ENCODE results near the gene NCMAP. TPM values are rescaled to one million over a fixed set of nuclear protein-coding genes. Genes with fewer than 3 reads are reported as not detected.

NCMAP gene
- total and polyA plus RNA-seq, 2 of the 8 experiments (the other 6 are each of a cell fraction or from before 2014, with no cell fraction given), result 0.21 to 0.39 TPM

DNA sequence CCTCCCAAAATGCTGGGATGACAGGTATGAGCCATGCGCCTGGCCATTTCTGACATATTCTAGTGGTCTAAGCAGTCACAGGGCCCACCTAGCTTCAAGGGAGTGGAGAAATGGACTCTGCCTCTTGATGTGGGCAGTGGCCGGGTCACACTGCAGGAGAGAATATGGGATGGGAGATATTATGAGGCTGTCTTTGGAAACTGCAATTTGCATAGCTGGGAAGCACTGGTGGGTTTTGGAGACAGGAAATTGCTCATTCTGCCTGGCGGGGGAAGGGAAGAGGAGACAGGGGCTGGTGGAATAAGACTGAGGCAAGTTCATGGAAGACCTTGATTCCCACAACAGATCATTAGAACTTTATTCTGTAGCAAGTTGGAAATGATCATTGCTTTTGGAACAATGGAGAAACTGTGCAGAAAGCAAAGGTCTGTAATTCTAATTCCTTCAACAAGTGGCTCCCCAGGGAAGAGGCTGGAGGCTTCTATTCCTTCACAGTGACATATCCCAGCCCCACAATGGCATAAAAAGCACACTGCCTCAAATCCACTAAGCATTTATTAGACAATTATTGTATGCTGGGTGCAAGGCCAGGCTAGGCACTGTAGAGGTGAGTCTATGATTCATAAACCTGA, 10.5 kb downstream of the NCMAP start:
- Histone ChIP-seq H2BK5ac (ENCODE audit: low read depth, low read length) (no peak overlapping the region), H3K9ac (replicated peaks in 1 of 4; ENCODE audit: extremely low read depth in 1 of 4, low read depth in 3 of 4, low read length in 3 of 4) (no peak overlapping the region), H4K91ac (replicated peaks; ENCODE audit: insufficient read length, low read length) (no peak overlapping the region), H2BK120ac (replicated peaks; ENCODE audit: low read depth, low read length) (no peak overlapping the region), H3K4me1 (replicated peaks in 1 of 4; ENCODE audit: control insufficient read depth in 3 of 4, insufficient read depth in 4 of 4, low read length in 3 of 4) (peaks cover 3 to 14% (median 4%) of the 10 kb centered on the region in 4 experiments; a peak in 5 of 7 replicates), H4K8ac (ENCODE audit: extremely low read depth, insufficient read depth, low read length) (no peak overlapping the region), H3K4me2 (ENCODE audit: insufficient read depth in 1 of 2, low read depth in 2 of 2, low read length in 2 of 2) (no peak overlapping the region), H3K27me3 (replicated peaks in 1 of 4; ENCODE audit: control insufficient read depth in 3 of 4, extremely low read depth in 1 of 4, insufficient read depth in 3 of 4, low read length in 3 of 4) (no peaks in the 10 kb centered on the region), H4K5ac (ENCODE audit: insufficient read length, low read depth, low read length) (no peak overlapping the region), H2BK12ac (ENCODE audit: low read depth, low read length) (no peak overlapping the region), H3K23ac (ENCODE audit: insufficient read length) (no peak overlapping the region), H3K79me1 (ENCODE audit: low read depth, low read length) (no peaks in the 10 kb centered on the region), H3K36me3 (ENCODE audit: control insufficient read depth in 2 of 4, insufficient read depth in 4 of 4, low read length in 3 of 4) (no peaks in the 10 kb centered on the region), H2AFZ (ENCODE audit: low read length) (no peak overlapping the region), H3K18ac (ENCODE audit: extremely low read depth, low read length) (no peak overlapping the region), H4K20me1 (replicated peaks in 1 of 2; ENCODE audit: control insufficient read depth in 1 of 2, insufficient read depth in 2 of 2, low read length in 2 of 2) (no peaks in the 10 kb centered on the region), H3K23me2 (ENCODE audit: low read depth, low read length) (no peaks in the 10 kb centered on the region), H3K9me3 (ENCODE audit: insufficient read depth in 2 of 2, low read depth in 1 of 2, low read length in 1 of 2) (no peaks in the 10 kb centered on the region), H2BK15ac (ENCODE audit: low read length) (no peak overlapping the region), H3K79me2 (ENCODE audit: control insufficient read depth in 1 of 2, insufficient read depth in 2 of 2, low read length in 2 of 2) (no peaks in the 10 kb centered on the region), H3K14ac (ENCODE audit: insufficient read length) (no peak overlapping the region), H2AK5ac (ENCODE audit: low read depth, low read length) (no peak overlapping the region), H3K56ac (replicated peaks; ENCODE audit: insufficient read length, low read depth, low read length) (no peak overlapping the region), H2BK20ac (ENCODE audit: low read length) (no peak overlapping the region), H3K27ac (ENCODE audit: low read depth, low read length) (no peak overlapping the region), H3K4me3 (ENCODE audit: extremely low read depth in 1 of 4, insufficient read depth in 2 of 4, low read depth in 3 of 4, low read length in 4 of 4) (no peak overlapping the region; a peak in 1 of 8 replicates), H3K4ac (replicated peaks; ENCODE audit: insufficient read length, low read depth, low read length) (no peak overlapping the region)
- ChIA-PET POLR2A (ENCODE audit: partially characterized antibody) (interaction anchor here (0.6 to 1.1 kb wide), 2 partner anchors 77 to 80 kb away, joined by 3 read pairs; no protein-coding TSS in a partner anchor), CTCF (ENCODE audit: partially characterized antibody) (interaction anchor here (0.8 to 3.8 kb wide), 3 partner anchors 18 to 25 kb away, joined by 3 to 28 read pairs (median 3); no protein-coding TSS in a partner anchor)
- WGBS, 2 experiments (ENCODE audit: extremely low coverage in 1 of 2, insufficient coverage in 1 of 2, insufficient read length in 1 of 2, insufficient replicate concordance in 2 of 2, low coverage in 1 of 2, low lambda C conversion rate in 2 of 2, missing lambda C conversion rate in 1 of 2), result 90% methylated on average over 3 of the region's 3 CpGs; no CpG with 5 or more reads in 1 of the 2 experiments
- FAIRE-seq (no peak), DNase-seq (ENCODE audit: low read depth in 1 of 2, low spot score in 2 of 2) (no peak)
- no peak for TF ChIP-seq JUN (IDR thresholded peaks at IDR 0.05; ENCODE audit: low read depth, low read length)
- no peak for TF ChIP-seq TAF1 (IDR thresholded peaks at IDR 0.05; ENCODE audit: low read depth, low read length)
- no peak for TF ChIP-seq CEBPB (IDR thresholded peaks at IDR 0.05; ENCODE audit: low read depth, low read length)
- TF ChIP-seq, protein P1, sequence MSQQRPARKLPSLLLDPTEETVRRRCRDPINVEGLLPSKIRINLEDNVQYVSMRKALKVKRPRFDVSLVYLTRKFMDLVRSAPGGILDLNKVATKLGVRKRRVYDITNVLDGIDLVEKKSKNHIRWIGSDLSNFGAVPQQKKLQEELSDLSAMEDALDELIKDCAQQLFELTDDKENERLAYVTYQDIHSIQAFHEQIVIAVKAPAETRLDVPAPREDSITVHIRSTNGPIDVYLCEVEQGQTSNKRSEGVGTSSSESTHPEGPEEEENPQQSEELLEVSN (IDR thresholded peaks at IDR 0.05), result no peak
- no peak for TF ChIP-seq SIRT6 (IDR thresholded peaks at IDR 0.05; ENCODE audit: low read length)
- TF ChIP-seq TEAD4 (IDR thresholded peaks at IDR 0.05; ENCODE audit: low read depth, low read length), result no peak
- TF ChIP-seq EGR1 (IDR thresholded peaks at IDR 0.05; ENCODE audit: borderline replicate concordance, low read depth, low read length), result no peak
- no peak for TF ChIP-seq GABPA (IDR thresholded peaks at IDR 0.05; ENCODE audit: borderline replicate concordance, insufficient read depth, low read length)
- TF ChIP-seq TAF7 (optimal IDR thresholded peaks at IDR 0.05; ENCODE audit: borderline replicate concordance, low read depth, low read length), result no peak
- TF ChIP-seq, protein P2, sequence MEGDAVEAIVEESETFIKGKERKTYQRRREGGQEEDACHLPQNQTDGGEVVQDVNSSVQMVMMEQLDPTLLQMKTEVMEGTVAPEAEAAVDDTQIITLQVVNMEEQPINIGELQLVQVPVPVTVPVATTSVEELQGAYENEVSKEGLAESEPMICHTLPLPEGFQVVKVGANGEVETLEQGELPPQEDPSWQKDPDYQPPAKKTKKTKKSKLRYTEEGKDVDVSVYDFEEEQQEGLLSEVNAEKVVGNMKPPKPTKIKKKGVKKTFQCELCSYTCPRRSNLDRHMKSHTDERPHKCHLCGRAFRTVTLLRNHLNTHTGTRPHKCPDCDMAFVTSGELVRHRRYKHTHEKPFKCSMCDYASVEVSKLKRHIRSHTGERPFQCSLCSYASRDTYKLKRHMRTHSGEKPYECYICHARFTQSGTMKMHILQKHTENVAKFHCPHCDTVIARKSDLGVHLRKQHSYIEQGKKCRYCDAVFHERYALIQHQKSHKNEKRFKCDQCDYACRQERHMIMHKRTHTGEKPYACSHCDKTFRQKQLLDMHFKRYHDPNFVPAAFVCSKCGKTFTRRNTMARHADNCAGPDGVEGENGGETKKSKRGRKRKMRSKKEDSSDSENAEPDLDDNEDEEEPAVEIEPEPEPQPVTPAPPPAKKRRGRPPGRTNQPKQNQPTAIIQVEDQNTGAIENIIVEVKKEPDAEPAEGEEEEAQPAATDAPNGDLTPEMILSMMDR (IDR thresholded peaks at IDR 0.05; ENCODE audit: control extremely low read depth in 1 of 3, insufficient read depth in 1 of 3, low read depth in 1 of 3, low read length in 3 of 3), result no peak
- no peak for TF ChIP-seq POLR2A (IDR thresholded peaks at IDR 0.05; ENCODE audit: control extremely low read depth in 1 of 2, low read depth in 2 of 2, low read length in 2 of 2)

Measured in H1 (cell line).